SH-SY5Y (cell line): ENCODE results near the gene PKP2.

Experiments
- GATA2 ChIP-seq: IDR thresholded peaks from 2 replicates; pipeline ENCODE4 v1.6.1; 2011; ENCODE audit warnings: mild to moderate bottlenecking, low read depth, low read length
- GATA3 ChIP-seq: IDR thresholded peaks from 2 replicates; pipeline ENCODE4 v1.6.1; 2011; ENCODE audit warnings: low read depth, mild to moderate bottlenecking, low read length, moderate library complexity

DNA sequence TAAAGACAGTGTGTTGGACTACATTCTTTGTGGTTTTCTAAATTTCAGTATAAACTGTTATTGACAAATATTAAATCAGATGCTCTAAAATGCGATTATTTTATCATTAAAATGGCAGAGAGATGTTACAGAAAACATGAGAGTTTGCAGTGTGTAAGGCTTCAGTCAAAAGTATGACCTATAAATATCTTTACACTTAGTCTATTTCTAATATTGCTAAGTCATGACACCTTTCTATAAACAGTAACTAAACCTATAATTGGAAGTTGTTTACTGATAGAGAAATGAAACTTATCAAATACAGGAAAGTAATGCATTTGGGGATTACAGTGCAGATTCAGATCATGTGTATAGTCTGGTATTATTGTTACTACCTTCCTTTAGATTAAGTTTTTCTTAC is 72.0 kb downstream of the PKP2 start:
- TF ChIP-seq GATA3 (no peak), GATA2 (no peak)
